ENCODE data around the gene IL31. TPM values are rescaled to one million over a fixed set of nuclear protein-coding genes. Genes with fewer than 3 reads are reported as not detected.
"Not testable (repeated sequence)": the region's sequence is repeated elsewhere in the genome, so short reads cannot be mapped to it uniquely, and the experiment has no call there.

IL31 gene
- total RNA-seq, 1 donor from 2014 or later = not detected

GRCh38 chr12:122206111-122206881, 32.3 kb upstream of the IL31 start:
- no peak for DNase-seq (ENCODE audit: low read depth)
- H3K4me3 ChIP-seq (ENCODE audit: low read depth, low read length) = no peak overlapping the region
- TF ChIP-seq CTCF (conservative IDR thresholded peaks at IDR 0.05; ENCODE audit: low read depth, low read length) = no peak

- TF ChIP-seq CTCF (conservative IDR thresholded peaks at IDR 0.05; ENCODE audit: low read depth, low read length) = no peak
- no peak overlapping the region for H3K4me3 ChIP-seq (ENCODE audit: low read depth, low read length)
- no peak for DNase-seq (ENCODE audit: low read depth)
Observed at GRCh38 chr12:122205053-122205925, 31.3 kb upstream of the IL31 start.

GRCh38 chr12:122204167-122205052, 30.4 kb upstream of the IL31 start:
- peak overlapping the region; percentile 63 for H3K4me3 ChIP-seq (ENCODE audit: low read depth, low read length)
- no peak for DNase-seq (ENCODE audit: low read depth)
- no peak for TF ChIP-seq CTCF (conservative IDR thresholded peaks at IDR 0.05; ENCODE audit: low read depth, low read length)

- DNase-seq (ENCODE audit: low read depth) = no peak
- peak within 1 kb of the TSS; percentile 63 for H3K4me3 ChIP-seq (ENCODE audit: low read depth, low read length)
- no peak for TF ChIP-seq CTCF (conservative IDR thresholded peaks at IDR 0.05; ENCODE audit: low read depth, low read length)
Observed at GRCh38 chr12:122203301-122204166, 29.5 kb upstream of the IL31 start, which contains the start of gene B3GNT4. Gene B3GNT4, plus strand, starts transcription at chr12:122203709. Its CDS starts 910 bp downstream, at chr12:122204619.

- H3K4me3 ChIP-seq (ENCODE audit: low read depth, low read length) = peak overlapping the region; percentile 63
Observed at GRCh38 chr12:122202811-122203210, 28.8 kb upstream of the IL31 start.

GRCh38 chr12:122202017-122202416, 28.0 kb upstream of the IL31 start:
- H3K4me3 ChIP-seq (ENCODE audit: low read depth, low read length) = no peak overlapping the region
- no peak for DNase-seq (ENCODE audit: low read depth)
- no peak for TF ChIP-seq CTCF (conservative IDR thresholded peaks at IDR 0.05; ENCODE audit: low read depth, low read length)

More at GRCh38 chr12:122202811-122203210, 28.8 kb upstream of the IL31 start:
- DNase-seq (ENCODE audit: low read depth) = not testable (repeated sequence)
